Posterior cingulate gyrus (tissue), 11 donors: Measurements from ENCODE around the gene CBX6.
"Not testable (repeated sequence)": the region's sequence is repeated elsewhere in the genome, so short reads cannot be mapped to it uniquely, and the experiment has no call there.

Experiments used
- DNase-seq, 10 donors: peaks; one replicate each; pipeline versions ENCODE4 v3.0.0 to v3.0.0-alpha.2; 2020 to 2021; ENCODE audit warnings: mixed read lengths in 3 of 10
- intact Hi-C: fragments of 100-400 bp; cut with DNase I; formaldehyde crosslinking; loops from one replicate; pipeline ENCODE4 v1.15.1; 2023

The CBX6 gene

GRCh38 chr22:38862375-38863329 is 9.4 kb downstream of the CBX6 start:
- peak in 3 of 10 donors; percentile 49 to 87 (median 76) for DNase-seq
- intact Hi-C loops: no loop called here

- DNase-seq: peak in 2 of 10 donors; percentile 58 to 75
- intact Hi-C loops: no loop called here
Observed at GRCh38 chr22:38861927-38862326, 10.1 kb downstream of the CBX6 start.

GRCh38 chr22:38861170-38861876 is 10.7 kb downstream of the CBX6 start:
- peak in 2 of 10 donors; percentile 50 to 66 for DNase-seq
- intact Hi-C loops: no loop called here

GRCh38 chr22:38860283-38861169 is 11.5 kb downstream of the CBX6 start:
- peak in 2 of 10 donors; percentile 65 to 74 for DNase-seq
- intact Hi-C loops: no loop called here

GRCh38 chr22:38859581-38860282 is 12.3 kb downstream of the CBX6 start:
- DNase-seq: peak in 2 of 10 donors; percentile 59 to 66
- intact Hi-C loops: no loop called here

GRCh38 chr22:38858492-38858891 is 13.5 kb downstream of the CBX6 start:
- peak in 2 of 10 donors; percentile 9 to 29 for DNase-seq
- intact Hi-C loops: no loop called here

GRCh38 chr22:38854476-38854875 is 17.5 kb downstream of the CBX6 start:
- peak in 2 of 10 donors; percentile 7 to 9 for DNase-seq
- intact Hi-C loops: not testable (repeated sequence)

- intact Hi-C loops: not testable (repeated sequence)
- peak in 1 of 10 donors; percentile 5 for DNase-seq
Observed at GRCh38 chr22:38853883-38854282, 18.1 kb downstream of the CBX6 start.

- peak in 3 of 10 donors; percentile 36 to 38 (median 37) for DNase-seq
- intact Hi-C loops: no loop called here
Observed at GRCh38 chr22:38853196-38853651, 18.8 kb downstream of the CBX6 start.

- intact Hi-C loops: no loop called here
- DNase-seq: no peak
Observed at GRCh38 chr22:38852522-38852921, 19.5 kb downstream of the CBX6 start.

- intact Hi-C loops: no loop called here
- peak in 3 of 10 donors; percentile 37 to 69 (median 39) for DNase-seq
Observed at GRCh38 chr22:38850941-38851849, 20.8 kb downstream of the CBX6 start.

- peak in 2 of 10 donors; percentile 24 to 52 for DNase-seq
- intact Hi-C loops: no loop called here
Observed at GRCh38 chr22:38850399-38850798, 21.6 kb downstream of the CBX6 start.

- peak in 1 of 10 donors; percentile 46 for DNase-seq
- intact Hi-C loops: no loop called here
Observed at GRCh38 chr22:38849811-38850210, 22.2 kb downstream of the CBX6 start.

GRCh38 chr22:38846412-38846811 is 25.6 kb downstream of the CBX6 start:
- intact Hi-C loops: no loop called here
- DNase-seq: peak in 1 of 10 donors; percentile 8

- intact Hi-C loops: no loop called here
- DNase-seq: peak in 2 of 10 donors; percentile 62 to 73
Observed at GRCh38 chr22:38845004-38845740, 26.8 kb downstream of the CBX6 start.

GRCh38 chr22:38844315-38845003 is 27.6 kb downstream of the CBX6 start:
- intact Hi-C loops: loop anchor here (5.0 kb wide), 1 partner anchor 77 kb away; no protein-coding TSS in a partner anchor
- peak in 2 of 10 donors; percentile 29 to 71 for DNase-seq
